Lung (tissue), 12 donors: ENCODE measurements around the gene GNL2. TPM values are rescaled to one million over a fixed set of nuclear protein-coding genes. Genes with fewer than 3 reads are reported as not detected.

Source experiments
- ATAC-seq: fragments of 200-7000 bp; cut with Tn5 transposase; one replicate; pipeline ENCODE4 v1.9.1; 2020; ENCODE audit warnings: moderate number of reproducible peaks; ENCODE audit not compliant: insufficient read depth, low FRiP score
- DNase-seq, 3 donors: peaks; one replicate each; pipeline ENCODE4 v3.0.0-alpha.2; 2013 to 2017
- H3K27ac ChIP-seq, 2 donors: one replicate each; pipeline ENCODE4 v1.5.1; 2013; ENCODE audit warnings: mild to moderate bottlenecking in 2 of 2, moderate library complexity in 2 of 2, control low read depth in 1 of 2, inconsistent platforms in 1 of 2, low read depth in 1 of 2, low read length in 1 of 2
- H3K27me3 ChIP-seq, 3 donors: one replicate each; pipeline ENCODE4 v1.5.1; 2013; ENCODE audit warnings: low read length in 2 of 3; ENCODE audit not compliant: control insufficient read depth in 3 of 3, insufficient read depth in 3 of 3
- H3K36me3 ChIP-seq, 4 donors: one replicate each; pipeline ENCODE4 v1.5.1; 2013; ENCODE audit warnings: low read length in 4 of 4, mild to moderate bottlenecking in 1 of 4, moderate library complexity in 1 of 4; ENCODE audit not compliant: control insufficient read depth in 4 of 4, insufficient read depth in 4 of 4
- H3K4me1 ChIP-seq, 5 donors: one replicate each; pipeline ENCODE4 v1.5.1; 2013; ENCODE audit warnings: low read length in 5 of 5, mild to moderate bottlenecking in 2 of 5, moderate library complexity in 1 of 5; ENCODE audit not compliant: control insufficient read depth in 5 of 5, insufficient read depth in 5 of 5
- H3K4me3 ChIP-seq: one replicate; pipeline ENCODE4 v1.5.1; 2013; ENCODE audit warnings: mild to moderate bottlenecking, control low read depth, moderate library complexity
- H3K9ac ChIP-seq, 2 donors: one replicate each; pipeline ENCODE4 v1.5.1; 2013; ENCODE audit warnings: low read length in 2 of 2, control low read depth in 1 of 2; ENCODE audit not compliant: insufficient read depth in 1 of 2
- H3K9me3 ChIP-seq, 4 donors: one replicate each; pipeline ENCODE4 v1.5.1; 2013; ENCODE audit warnings: low read length in 3 of 4, mild to moderate bottlenecking in 1 of 4, moderate library complexity in 1 of 4; ENCODE audit not compliant: control insufficient read depth in 4 of 4, insufficient read depth in 3 of 4
- WGBS, 2 donors: extraction: QIAGEN DNeasy Blood & Tissue Kit; methylation state at CpG; one replicate each; pipeline ENCODE4 v1.1.7; 2013; 5-methylcytosine and 5-hydroxymethylcytosine counted together
- polyA plus RNA-seq, 2 donors: library from polyadenylated mRNA; stranded (reverse); fragments of 200-250 nt; gene quantifications; one replicate each; pipeline ENCODE4 v1.2.1, GENCODE V29; 2013
- total RNA-seq, 2 donors: library from RNA; depleted of rRNA in 1 of 2; stranded (reverse); fragments of >200 nt in 1 of 2; gene quantifications; one replicate each; pipeline ENCODE4 v1.2.1, GENCODE V29; 2014 to 2021
- TF ChIP-seq, protein P1 (sequence below): IDR thresholded peaks from 2 replicates; pipeline ENCODE4 v1.5.1; 2012; ENCODE audit warnings: mild to moderate bottlenecking; ENCODE audit errors: control extremely low read depth, extremely low read depth
- donor health status: control.
- donor health status: control.
- donor health status: Bipolar disorder and iron deficiency.
- donor health status: healthy.
- donor health status: DM: yes; HTN: yes; CAD: no.

The GNL2 gene
- total and polyA plus RNA-seq, 4 donors = 39.3 to 148 (median 44.3) TPM

DNA sequence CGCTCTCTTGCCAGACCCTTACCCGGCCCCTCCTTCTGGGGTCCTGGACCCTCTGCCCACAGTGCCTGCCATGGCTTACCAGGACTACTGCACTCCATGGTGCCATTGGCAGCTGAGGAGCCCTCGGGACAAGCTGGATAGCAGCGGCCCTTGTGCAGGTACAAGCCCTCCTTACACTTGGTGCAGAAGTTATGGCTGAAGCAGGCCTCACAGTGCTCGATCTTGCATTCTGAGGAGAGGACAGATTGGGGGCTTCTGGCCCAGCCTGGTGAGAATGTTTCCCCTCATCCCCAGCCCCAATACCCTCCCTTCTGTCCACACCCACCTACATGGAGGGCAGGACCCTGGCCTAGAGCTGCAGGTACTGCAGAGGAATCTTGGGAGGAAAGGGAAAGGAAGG is 18.4 kb upstream of the GNL2 start:
- DNase-seq (no peak), ATAC-seq (no peak)
- Histone ChIP-seq H3K4me3 (no peak overlapping the region), H3K36me3 (no peaks in the 10 kb centered on the region), H3K9ac (no peak overlapping the region), H3K27ac (no peak overlapping the region), H3K9me3 (peaks cover 0 to 4% (median 0%) of the 10 kb centered on the region in 4 donors), H3K4me1 (no peaks in the 10 kb centered on the region), H3K27me3 (peaks cover 0 to 22% (median 3%) of the 10 kb centered on the region in 3 donors)
- 86 to 88% methylated on average over 5 of the region's 5 CpGs for WGBS, 2 donors
- TF ChIP-seq, protein P1, sequence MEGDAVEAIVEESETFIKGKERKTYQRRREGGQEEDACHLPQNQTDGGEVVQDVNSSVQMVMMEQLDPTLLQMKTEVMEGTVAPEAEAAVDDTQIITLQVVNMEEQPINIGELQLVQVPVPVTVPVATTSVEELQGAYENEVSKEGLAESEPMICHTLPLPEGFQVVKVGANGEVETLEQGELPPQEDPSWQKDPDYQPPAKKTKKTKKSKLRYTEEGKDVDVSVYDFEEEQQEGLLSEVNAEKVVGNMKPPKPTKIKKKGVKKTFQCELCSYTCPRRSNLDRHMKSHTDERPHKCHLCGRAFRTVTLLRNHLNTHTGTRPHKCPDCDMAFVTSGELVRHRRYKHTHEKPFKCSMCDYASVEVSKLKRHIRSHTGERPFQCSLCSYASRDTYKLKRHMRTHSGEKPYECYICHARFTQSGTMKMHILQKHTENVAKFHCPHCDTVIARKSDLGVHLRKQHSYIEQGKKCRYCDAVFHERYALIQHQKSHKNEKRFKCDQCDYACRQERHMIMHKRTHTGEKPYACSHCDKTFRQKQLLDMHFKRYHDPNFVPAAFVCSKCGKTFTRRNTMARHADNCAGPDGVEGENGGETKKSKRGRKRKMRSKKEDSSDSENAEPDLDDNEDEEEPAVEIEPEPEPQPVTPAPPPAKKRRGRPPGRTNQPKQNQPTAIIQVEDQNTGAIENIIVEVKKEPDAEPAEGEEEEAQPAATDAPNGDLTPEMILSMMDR = no peak

DNA sequence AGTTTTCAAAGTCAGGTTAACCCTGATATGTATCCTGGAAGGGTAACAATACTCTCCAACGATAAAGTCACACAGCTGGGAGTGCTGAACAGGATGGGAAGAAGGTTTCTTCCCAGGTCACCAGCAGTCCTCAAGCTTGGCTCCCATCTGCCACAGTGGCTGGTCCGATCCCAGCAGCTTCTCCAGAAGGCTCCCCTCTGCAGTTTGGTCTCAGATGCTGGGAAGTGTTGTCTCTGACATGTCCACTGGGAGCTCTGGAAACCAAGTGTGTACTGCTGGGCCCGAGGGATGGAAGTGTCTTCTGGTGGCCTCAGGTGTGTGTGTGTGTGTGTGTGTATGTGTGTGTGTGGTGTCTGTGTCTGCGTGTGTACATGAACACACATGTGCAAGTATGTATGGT is 16.4 kb upstream of the GNL2 start:
- 71 to 90% methylated on average over 4 of the region's 4 CpGs for WGBS, 2 donors
- DNase-seq (no peak), ATAC-seq (no peak)
- Histone ChIP-seq H3K27ac (no peak overlapping the region), H3K9ac (no peak overlapping the region), H3K4me1 (no peaks in the 10 kb centered on the region), H3K36me3 (no peaks in the 10 kb centered on the region), H3K4me3 (no peak overlapping the region), H3K9me3 (peaks cover 0 to 4% (median 0%) of the 10 kb centered on the region in 4 donors), H3K27me3 (peaks cover 0 to 32% (median 0%) of the 10 kb centered on the region in 3 donors)
- TF ChIP-seq, protein P1 = no peak

DNA sequence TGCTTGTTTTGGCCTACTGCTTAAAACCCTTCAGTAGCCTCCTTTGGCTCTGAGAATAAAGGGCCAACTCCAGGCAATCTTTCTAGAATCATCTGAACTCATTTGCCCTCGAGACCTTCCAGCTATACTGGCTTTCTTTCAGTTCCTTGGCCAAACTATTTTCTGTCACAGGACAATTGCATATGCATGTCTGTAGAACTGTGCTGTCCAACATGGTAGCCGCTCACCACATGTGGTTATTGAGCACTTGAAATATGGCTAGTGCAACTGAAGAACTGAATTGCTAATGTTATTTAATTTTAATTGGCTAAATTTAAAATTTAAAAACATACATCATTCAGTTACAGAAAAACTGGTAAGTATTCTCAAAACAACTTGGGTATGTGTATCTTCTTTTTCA is 14.3 kb upstream of the GNL2 start:
- TF ChIP-seq, protein P1 = no peak
- peaks cover 0 to 23% (median 0%) of the 10 kb centered on the region in 3 donors for H3K27me3 ChIP-seq
- no peaks in the 10 kb centered on the region for H3K4me1 ChIP-seq
- H3K9me3 ChIP-seq = peaks cover 0 to 4% (median 0%) of the 10 kb centered on the region in 4 donors
- no peaks in the 10 kb centered on the region for H3K36me3 ChIP-seq
- no peak for ATAC-seq
- H3K27ac ChIP-seq = no peak overlapping the region
- H3K9ac ChIP-seq = no peak overlapping the region
- DNase-seq = no peak
- H3K4me3 ChIP-seq = no peak overlapping the region
- WGBS, 2 donors = 77 to 78% methylated on average over 2 of the region's 2 CpGs

DNA sequence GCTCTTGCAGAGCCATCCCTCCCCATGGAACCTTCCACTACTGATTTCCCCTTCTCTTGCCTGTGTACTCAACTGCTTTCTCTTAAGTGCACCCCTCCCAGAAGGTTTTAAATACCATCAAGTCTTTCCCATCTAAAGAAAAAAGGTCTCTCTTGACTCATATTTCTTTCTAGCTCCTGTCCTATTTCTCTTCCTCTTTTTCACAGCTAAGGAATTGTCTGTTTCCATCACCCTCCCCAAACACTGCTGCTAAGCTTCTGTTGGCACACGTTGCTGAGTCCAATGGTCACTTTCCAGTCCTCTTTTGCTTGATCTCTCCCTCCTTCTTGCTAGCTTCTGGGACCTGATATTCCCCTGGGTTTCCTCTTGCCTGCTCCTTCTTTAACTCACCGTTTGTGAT is 13.3 kb upstream of the GNL2 start:
- no peak for ATAC-seq
- Histone ChIP-seq H3K9me3 (peaks cover 0 to 3% (median 0%) of the 10 kb centered on the region in 4 donors), H3K36me3 (no peaks in the 10 kb centered on the region), H3K4me1 (no peaks in the 10 kb centered on the region), H3K27ac (no peak overlapping the region), H3K9ac (no peak overlapping the region), H3K27me3 (peaks cover 0 to 22% (median 0%) of the 10 kb centered on the region in 3 donors), H3K4me3 (no peak overlapping the region)
- no peak for DNase-seq
- TF ChIP-seq, protein P1 = no peak
- WGBS, 2 donors = 34 to 44% methylated on average over 2 of the region's 2 CpGs
